A549 (cell line): ENCODE measurements around the gene PTPN22. TPM values are rescaled to one million over a fixed set of nuclear protein-coding genes. Genes with fewer than 3 reads are reported as not detected.

Source experiments
- ATAC-seq, 2 experiments: fragments of 200-7000 bp in 1 of 2; fragments of >200 bp in 1 of 2; cut with Nextera tagmentation in 1 of 2; cut with Tn5 transposase in 1 of 2; 3 replicates each; pipeline versions ENCODE4 v1.8.0 to v1.9.1; 2018 to 2020; ENCODE audit warnings: mild to moderate bottlenecking in 1 of 2, moderate library complexity in 1 of 2
- CTCF ChIA-PET: fragments of 300-600 bp; sonication (Branson Sonifier 250); formaldehyde crosslinking; extraction: SDS; loops from one replicate; lab custom pipeline; 2021; ENCODE audit warnings: antibody characterized with exemption, inconsistent platforms; lab: Yijun Ruan, JAX
- POLR2A ChIA-PET: fragments of 350-600 bp; formaldehyde crosslinking; extraction: SDS; loops from one replicate; lab custom pipeline; 2021; ENCODE audit warnings: antibody characterized with exemption, inconsistent platforms; lab: Yijun Ruan, JAX
- DNase-seq, 2 experiments: peaks; one replicate each; pipeline versions ENCODE4 v3.0.0 to v3.0.0-alpha.2; 2011 to 2016; ENCODE audit warnings: low read depth in 1 of 2, low spot score in 1 of 2
- FAIRE-seq: peaks from 2 replicates; lab custom pipeline; 2011; peaks lifted over from hg19 to GRCh38; lab: Jason Lieb, UNC
- H3K27ac ChIP-seq, 2 experiments: fragments of >200 bp; sonication (Bioruptor Twin); formaldehyde crosslinking; 3 replicates each; pipeline ENCODE4 v1.5.1; 2016 to 2017
- H3K4me1 ChIP-seq: fragments of >200 bp; sonication (Bioruptor Twin); formaldehyde crosslinking; 3 replicates; pipeline ENCODE4 v1.6.1; 2016
- H3K4me2 ChIP-seq: fragments of >200 bp; sonication (Bioruptor Twin); formaldehyde crosslinking; 3 replicates; pipeline ENCODE4 v1.6.1; 2016
- H3K4me3 ChIP-seq: fragments of >200 bp; sonication (Bioruptor Twin); formaldehyde crosslinking; 3 replicates; pipeline ENCODE4 v1.5.1; 2016
- H3K9me3 ChIP-seq: fragments of >200 bp; sonication (Bioruptor Twin); formaldehyde crosslinking; 3 replicates; pipeline ENCODE4 v1.6.1; 2016
- BHLHE40 ChIP-seq: IDR thresholded peaks from 2 replicates; pipeline ENCODE4 v1.6.1; 2012; ENCODE audit warnings: low read depth, low read length, inconsistent platforms
- CHD2 ChIP-seq: fragments of 150-350 bp; IDR thresholded peaks from 2 replicates; pipeline ENCODE4 v1.6.1; 2014; ENCODE audit warnings: low read length; ENCODE audit not compliant: partially characterized antibody
- EHF ChIP-seq: fragments of 250-450 bp; sonication (Bioruptor Pico); IDR thresholded peaks from 2 replicates; pipeline ENCODE4 v1.5.0; 2020; ENCODE audit warnings: mild to moderate bottlenecking
- EHMT2 ChIP-seq: fragments of 200-600 bp; sonication (generic); IDR thresholded peaks from 2 replicates; pipeline ENCODE4 v1.6.1; 2016; ENCODE audit warnings: antibody characterized with exemption, low read depth, mild to moderate bottlenecking, moderate library complexity
- ELK1 ChIP-seq: fragments of 150-350 bp; IDR thresholded peaks from 2 replicates; pipeline ENCODE4 v1.6.1; 2014; ENCODE audit warnings: low read depth, mild to moderate bottlenecking, low read length
- EP300 ChIP-seq, 2 experiments: fragments of >200 bp; sonication (Bioruptor Twin); formaldehyde crosslinking; IDR thresholded peaks; 2 replicates in 1 of 2; 3 replicates in 1 of 2; pipeline ENCODE4 v1.6.1; 2016 to 2017
- ESRRA ChIP-seq: fragments of 150-350 bp; IDR thresholded peaks from 2 replicates; pipeline ENCODE4 v1.6.1; 2014; ENCODE audit warnings: mild to moderate bottlenecking, low read length, borderline replicate concordance
- FOSB ChIP-seq: fragments of 250-450 bp; sonication (Bioruptor Pico); IDR thresholded peaks from 2 replicates; pipeline ENCODE4 v1.5.0; 2020; ENCODE audit warnings: mild to moderate bottlenecking, moderate library complexity
- FOXS1 ChIP-seq: fragments of 250-450 bp; sonication (Bioruptor Pico); IDR thresholded peaks from 2 replicates; pipeline ENCODE4 v1.5.0; 2020; ENCODE audit warnings: mild to moderate bottlenecking, moderate library complexity
- GATA3 ChIP-seq: IDR thresholded peaks from 2 replicates; pipeline ENCODE4 v1.6.1; 2012; ENCODE audit warnings: borderline replicate concordance
- HEYL ChIP-seq: fragments of 250-450 bp; sonication (Bioruptor Pico); IDR thresholded peaks from 2 replicates; pipeline ENCODE4 v1.8.0; 2021; ENCODE audit warnings: mild to moderate bottlenecking, moderate library complexity
- HOXB13 ChIP-seq: fragments of 250-450 bp; sonication (Bioruptor Pico); IDR thresholded peaks from 2 replicates; pipeline ENCODE4 v1.5.0; 2020; ENCODE audit warnings: low read depth, mild to moderate bottlenecking, moderate library complexity
- HOXB5 ChIP-seq: fragments of 250-450 bp; sonication (Bioruptor Pico); IDR thresholded peaks from 2 replicates; pipeline ENCODE4 v1.5.0; 2020; ENCODE audit warnings: mild to moderate bottlenecking, moderate library complexity
- JUNB ChIP-seq: fragments of >200 bp; sonication (Bioruptor Twin); formaldehyde crosslinking; IDR thresholded peaks from 2 replicates; pipeline ENCODE4 v1.6.1; 2016
- PHF8 ChIP-seq: fragments of 200-600 bp; sonication (generic); IDR thresholded peaks from 2 replicates; pipeline ENCODE4 v1.6.1; 2016; ENCODE audit warnings: low read depth, mild to moderate bottlenecking, antibody characterized with exemption, moderate library complexity, borderline replicate concordance
- POLR2AphosphoS2 ChIP-seq: conservative IDR thresholded peaks from 2 replicates; pipeline ENCODE4 v1.6.1; 2012; ENCODE audit warnings: low read length, improper control_type of control experiment, inconsistent platforms
- RAD21 ChIP-seq, 2 experiments: fragments of >200 bp in 1 of 2; sonication (Bioruptor Twin) in 1 of 2; formaldehyde crosslinking in 1 of 2; IDR thresholded peaks in 1 of 2; conservative IDR thresholded peaks in 1 of 2; 2 replicates in 1 of 2; 3 replicates in 1 of 2; pipeline ENCODE4 v1.6.1; 2012 to 2018; ENCODE audit warnings: inconsistent platforms in 1 of 2
- RARB ChIP-seq: fragments of 250-450 bp; sonication (Bioruptor Pico); IDR thresholded peaks from 2 replicates; pipeline ENCODE4 v1.8.0; 2021; ENCODE audit warnings: mild to moderate bottlenecking, moderate library complexity
- RNF2 ChIP-seq: fragments of 200-600 bp; sonication (generic); IDR thresholded peaks from 2 replicates; pipeline ENCODE4 v1.6.1; 2016; ENCODE audit warnings: low read depth, mild to moderate bottlenecking, antibody characterized with exemption, moderate library complexity, borderline replicate concordance
- SREBF2 ChIP-seq: fragments of 450-650 bp; IDR thresholded peaks from 2 replicates; pipeline ENCODE4 v1.6.1; 2014; ENCODE audit warnings: mild to moderate bottlenecking, moderate library complexity
- TP53 ChIP-seq: fragments of 250-450 bp; sonication (Bioruptor Pico); IDR thresholded peaks from 2 replicates; pipeline ENCODE4 v1.5.0; 2021; ENCODE audit warnings: mild to moderate bottlenecking, moderate library complexity
- ZFP36 ChIP-seq: fragments of 450-650 bp; IDR thresholded peaks from 2 replicates; pipeline ENCODE4 v1.6.1; 2014; ENCODE audit warnings: borderline replicate concordance; ENCODE audit not compliant: partially characterized antibody
- ZNF302 ChIP-seq: fragments of 250-450 bp; sonication (Bioruptor Pico); IDR thresholded peaks from 2 replicates; pipeline ENCODE4 v1.9.0; 2021; ENCODE audit warnings: inconsistent platforms, mild to moderate bottlenecking, moderate library complexity
- ZSCAN20 ChIP-seq: fragments of 250-450 bp; sonication (Bioruptor Pico); IDR thresholded peaks from 2 replicates; pipeline ENCODE4 v1.8.0; 2022; ENCODE audit warnings: mild to moderate bottlenecking, moderate library complexity
- WGBS: methylation state at CpG from one replicate; pipeline ENCODE4 v1.1.6; 2017; ENCODE audit errors: missing lambda C conversion rate; 5-methylcytosine and 5-hydroxymethylcytosine counted together
- polyA plus RNA-seq, 4 experiments: library from polyadenylated mRNA; depleted of rRNA in 3 of 4; stranded (reverse); fragments of >200 nt; fragmentation: RNase III in 1 of 4; extraction: RNeasy Plus Mini Kit Qiagen cat#74134 plus additional on column Dnase treatment in 1 of 4; gene quantifications; 2 replicates in 3 of 4; 3 replicates in 1 of 4; pipeline ENCODE4 v1.2.3, GENCODE V29; 2011 to 2017
- TF ChIP-seq, protein P1 (sequence below): IDR thresholded peaks from 2 replicates; pipeline ENCODE4 v1.6.1; 2012; ENCODE audit warnings: low read depth, borderline replicate concordance
- TF ChIP-seq, protein P2 (sequence below): IDR thresholded peaks from 2 replicates; pipeline ENCODE4 v1.6.1; 2012
- TF ChIP-seq, protein P3 (sequence below): fragments of 250-450 bp; sonication (Bioruptor Pico); IDR thresholded peaks from 2 replicates; pipeline ENCODE4 v1.5.0; 2020; ENCODE audit warnings: low read depth, mild to moderate bottlenecking, moderate library complexity

Gene PTPN22
- polyA plus RNA-seq, 2 of the 4 experiments (the other 2 are of a cell fraction): not detected

- WGBS: 85% methylated on average over 4 of the region's 4 CpGs
- ChIA-PET POLR2A (no interaction called here), CTCF (interaction anchor here (1.0 kb wide), 1 partner anchor 27 kb away, joined by 3 read pairs; no protein-coding TSS in a partner anchor)
- no peaks in the 10 kb centered on the region for H3K9me3 ChIP-seq
- H3K4me2 ChIP-seq: no peak overlapping the region
- no peak for ATAC-seq
- H3K27ac ChIP-seq: no peak overlapping the region
- FAIRE-seq: no peak
- DNase-seq: no peak
- H3K4me3 ChIP-seq: no peak overlapping the region
- H3K4me1 ChIP-seq: no peaks in the 10 kb centered on the region
- TF ChIP-seq TP53 (no peak), JUNB (no peak), GATA3 (no peak), HEYL (CRISPR knock-in tag) (no peak), RAD21 (conservative IDR thresholded peaks at IDR 0.05 in 1 of 2, IDR thresholded peaks at IDR 0.05 in 1 of 2) (no peak)
These were observed 94.0 kb downstream of the PTPN22 start for GRCh38 chr1:113777561-113777960.

DNA sequence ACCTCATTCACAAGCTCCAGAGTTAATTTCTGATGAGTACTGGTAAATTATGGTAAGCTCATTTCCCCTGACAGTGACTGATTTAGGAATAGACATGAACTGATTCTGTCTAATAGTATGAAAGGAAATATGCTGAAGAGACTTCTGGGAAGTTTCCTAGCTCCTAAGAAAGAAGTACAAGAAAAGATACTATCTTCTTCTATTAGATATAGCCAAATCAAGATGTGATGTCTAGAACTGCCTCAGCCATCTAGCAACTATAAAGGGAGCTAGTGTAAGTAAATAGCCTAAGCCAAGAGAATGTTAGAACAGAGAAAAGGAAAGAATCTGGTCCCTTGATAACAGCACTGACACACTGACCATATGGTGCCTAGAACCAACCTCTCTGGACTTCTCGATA lies 101.5 kb downstream of the PTPN22 start:
- Histone ChIP-seq H3K4me1 (no peaks in the 10 kb centered on the region), H3K4me3 (no peak overlapping the region), H3K4me2 (no peak overlapping the region)
- FAIRE-seq: no peak
- WGBS: 97% methylated on average over 1 of the region's 1 CpG
- CTCF ChIA-PET: interaction anchor here (1.1 kb wide), 1 partner anchor 19 kb away, joined by 4 read pairs; no protein-coding TSS in a partner anchor
- POLR2A ChIA-PET: no interaction called here
- no peak for DNase-seq
- TF ChIP-seq, protein P1, sequence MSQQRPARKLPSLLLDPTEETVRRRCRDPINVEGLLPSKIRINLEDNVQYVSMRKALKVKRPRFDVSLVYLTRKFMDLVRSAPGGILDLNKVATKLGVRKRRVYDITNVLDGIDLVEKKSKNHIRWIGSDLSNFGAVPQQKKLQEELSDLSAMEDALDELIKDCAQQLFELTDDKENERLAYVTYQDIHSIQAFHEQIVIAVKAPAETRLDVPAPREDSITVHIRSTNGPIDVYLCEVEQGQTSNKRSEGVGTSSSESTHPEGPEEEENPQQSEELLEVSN: no peak
- TF ChIP-seq, protein P2, sequence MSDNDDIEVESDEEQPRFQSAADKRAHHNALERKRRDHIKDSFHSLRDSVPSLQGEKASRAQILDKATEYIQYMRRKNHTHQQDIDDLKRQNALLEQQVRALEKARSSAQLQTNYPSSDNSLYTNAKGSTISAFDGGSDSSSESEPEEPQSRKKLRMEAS: no peak
- TF ChIP-seq FOXS1 (CRISPR knock-in tag) (no peak), ZNF302 (CRISPR knock-in tag) (no peak), BHLHE40 (no peak), GATA3 (no peak), ELK1 (no peak), ZFP36 (no peak), SREBF2 (no peak), PHF8 (no peak), EP300 (IDR thresholded peaks at IDR 0.05) (no peak), RARB (CRISPR knock-in tag) (no peak), CHD2 (no peak), FOSB (CRISPR knock-in tag) (no peak), TP53 (no peak), ESRRA (no peak), RNF2 (no peak), HOXB13 (CRISPR knock-in tag) (no peak)
- TF ChIP-seq, protein P3, sequence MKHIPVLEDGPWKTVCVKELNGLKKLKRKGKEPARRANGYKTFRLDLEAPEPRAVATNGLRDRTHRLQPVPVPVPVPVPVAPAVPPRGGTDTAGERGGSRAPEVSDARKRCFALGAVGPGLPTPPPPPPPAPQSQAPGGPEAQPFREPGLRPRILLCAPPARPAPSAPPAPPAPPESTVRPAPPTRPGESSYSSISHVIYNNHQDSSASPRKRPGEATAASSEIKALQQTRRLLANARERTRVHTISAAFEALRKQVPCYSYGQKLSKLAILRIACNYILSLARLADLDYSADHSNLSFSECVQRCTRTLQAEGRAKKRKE (CRISPR knock-in tag): no peak
- TF ChIP-seq, all 56 proteins: peak for 0
- no peak for ATAC-seq
- H3K27ac ChIP-seq: no peak overlapping the region
- no peaks in the 10 kb centered on the region for H3K9me3 ChIP-seq

DNA sequence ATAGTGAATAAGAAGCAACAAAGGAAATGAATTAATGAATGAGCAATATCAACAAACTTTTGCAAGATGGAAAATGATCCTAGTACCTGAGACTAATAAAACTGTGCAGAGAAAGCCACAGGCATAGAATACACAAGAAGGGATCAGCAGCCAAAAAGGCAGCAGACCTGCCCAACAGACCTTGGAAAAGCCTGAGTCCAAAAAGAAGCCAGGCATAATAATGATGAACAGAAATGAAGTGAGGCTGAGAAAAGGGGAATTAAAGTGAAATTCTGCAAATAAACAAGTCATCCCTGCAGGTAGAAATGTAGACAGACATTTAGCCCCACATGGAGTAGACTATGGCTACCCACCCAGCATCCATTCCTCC lies 101.9 kb downstream of the PTPN22 start:
- TF ChIP-seq EP300 (IDR thresholded peaks at IDR 0.05) (no peak), POLR2AphosphoS2 (no peak), EHF (CRISPR knock-in tag) (no peak), EHMT2 (no peak), ESRRA (no peak), ZSCAN20 (CRISPR knock-in tag) (no peak), GATA3 (no peak), RNF2 (no peak), HOXB5 (CRISPR knock-in tag) (no peak), HEYL (CRISPR knock-in tag) (no peak)
- TF ChIP-seq, all 56 proteins: peak for 0
- H3K4me3 ChIP-seq: no peak overlapping the region
- ATAC-seq: no peak
- POLR2A ChIA-PET: no interaction called here
- H3K27ac ChIP-seq: no peak overlapping the region
- H3K4me2 ChIP-seq: no peak overlapping the region
- no peak for FAIRE-seq
- no peaks in the 10 kb centered on the region for H3K4me1 ChIP-seq
- CTCF ChIA-PET: no interaction called here
- no peak for DNase-seq
- no peaks in the 10 kb centered on the region for H3K9me3 ChIP-seq
